ENCODE measurements around the gene EGFL6. TPM values are rescaled to one million over a fixed set of nuclear protein-coding genes. Genes with fewer than 3 reads are reported as not detected.

EGFL6 gene
- total and polyA plus RNA-seq, 2 of the 13 experiments (the other 11 are each of a cell fraction or from before 2014, with no cell fraction given) = not detected

DNA sequence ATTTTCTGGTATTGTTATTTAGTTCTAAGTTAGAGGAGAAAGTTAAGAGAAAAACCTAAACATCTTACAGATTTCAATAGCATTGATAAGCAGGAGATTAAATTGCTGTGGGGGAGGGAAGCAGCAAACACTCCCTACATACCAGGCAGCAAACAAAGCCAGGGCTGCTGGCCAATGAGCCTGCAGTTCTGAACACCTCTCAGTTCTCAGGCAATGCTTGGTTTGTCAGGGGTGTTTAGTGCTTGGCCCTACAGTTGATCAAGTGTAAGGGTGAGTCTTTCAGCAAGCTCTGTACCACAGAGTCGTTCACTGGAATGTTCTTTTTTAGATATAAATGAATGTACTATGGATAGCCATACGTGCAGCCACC is 38.6 kb downstream of the EGFL6 start:
- H3K9ac ChIP-seq (ENCODE audit: insufficient read depth, low read depth, low read length) = no peak overlapping the region
- ChIA-PET POLR2A (no interaction called here), CTCF (ENCODE audit: low intra/inter-chr PET ratio, low total read pairs) (no interaction called here)
- no peaks in the 10 kb centered on the region for H4K20me1 ChIP-seq (ENCODE audit: insufficient read depth, low read length)
- H3K4me2 ChIP-seq (ENCODE audit: low read depth, low read length) = no peak overlapping the region
- H3K36me3 ChIP-seq (replicated peaks in 1 of 2; ENCODE audit: control insufficient read depth in 1 of 2, insufficient read depth in 2 of 2, low read length in 2 of 2) = no peaks in the 10 kb centered on the region
- no peaks in the 10 kb centered on the region for H3K4me1 ChIP-seq (ENCODE audit: insufficient read depth, low read length)
- no CpG with 5 or more reads among the region's 2 CpGs for WGBS (ENCODE audit: low lambda C conversion rate)
- no peak overlapping the region for H3K4me3 ChIP-seq (replicated peaks in 1 of 3; ENCODE audit: insufficient read depth in 1 of 3, low read depth in 2 of 3, low read length in 3 of 3)
- DNase-seq (ENCODE audit: low spot score) = no peak
- no peak for ATAC-seq
- no peaks in the 10 kb centered on the region; a peak in 1 of 5 replicates for H3K27me3 ChIP-seq (ENCODE audit: control insufficient read depth in 1 of 2, insufficient read depth in 2 of 2, low read length in 2 of 2)
- no peak for FAIRE-seq
- no peak overlapping the region for H2AFZ ChIP-seq (ENCODE audit: low read length)
- H3K27ac ChIP-seq (ENCODE audit: extremely low read length, insufficient read depth, low read length) = no peak overlapping the region
- no TSS peak for BruUV-seq (replicated peaks)
- no peaks in the 10 kb centered on the region for H3K9me3 ChIP-seq (ENCODE audit: low read length)
- in situ Hi-C loops (cut with HindIII; ENCODE audit: extremely low pct_ligation_motif_present, low pct_unique_long_range_greater_than_20kb) = no loop called here
- TF ChIP-seq, protein P1, sequence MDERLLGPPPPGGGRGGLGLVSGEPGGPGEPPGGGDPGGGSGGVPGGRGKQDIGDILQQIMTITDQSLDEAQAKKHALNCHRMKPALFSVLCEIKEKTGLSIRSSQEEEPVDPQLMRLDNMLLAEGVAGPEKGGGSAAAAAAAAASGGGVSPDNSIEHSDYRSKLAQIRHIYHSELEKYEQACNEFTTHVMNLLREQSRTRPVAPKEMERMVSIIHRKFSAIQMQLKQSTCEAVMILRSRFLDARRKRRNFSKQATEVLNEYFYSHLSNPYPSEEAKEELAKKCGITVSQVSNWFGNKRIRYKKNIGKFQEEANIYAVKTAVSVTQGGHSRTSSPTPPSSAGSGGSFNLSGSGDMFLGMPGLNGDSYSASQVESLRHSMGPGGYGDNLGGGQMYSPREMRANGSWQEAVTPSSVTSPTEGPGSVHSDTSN (CRISPR knock-in tag; IDR thresholded peaks at IDR 0.05) = no peak
- TF ChIP-seq FOXP4 (CRISPR knock-in tag; IDR thresholded peaks at IDR 0.05) (no peak), KDM5B (CRISPR knock-in tag; IDR thresholded peaks at IDR 0.05; ENCODE audit: borderline replicate concordance) (no peak), U2AF1 (optimal IDR thresholded peaks at IDR 0.05; ENCODE audit: low read depth, low read length) (no peak), MAF1 (CRISPR knock-in tag; IDR thresholded peaks at IDR 0.05; ENCODE audit: borderline replicate concordance) (no peak), ZNF501 (CRISPR knock-in tag; IDR thresholded peaks at IDR 0.05) (no peak), ZNF281 (CRISPR knock-in tag; IDR thresholded peaks at IDR 0.05; ENCODE audit: borderline replicate concordance) (no peak), GABPB1 (CRISPR knock-in tag; IDR thresholded peaks at IDR 0.05) (no peak), TEF (CRISPR knock-in tag; IDR thresholded peaks at IDR 0.05) (no peak), DPF2 (CRISPR knock-in tag; IDR thresholded peaks at IDR 0.05; ENCODE audit: borderline replicate concordance, low read depth) (no peak), CBX2 (IDR thresholded peaks at IDR 0.05; ENCODE audit: low read depth, low read length) (no peak), CBX2 (CRISPR knock-in tag; IDR thresholded peaks at IDR 0.05; ENCODE audit: low read depth) (no peak), ZNF792 (CRISPR knock-in tag; IDR thresholded peaks at IDR 0.05) (no peak), ZNF331 (CRISPR knock-in tag; IDR thresholded peaks at IDR 0.05) (no peak), ZBTB8A (CRISPR knock-in tag; IDR thresholded peaks at IDR 0.05; ENCODE audit: borderline replicate concordance, low read depth) (no peak)
- TF ChIP-seq, protein P2, sequence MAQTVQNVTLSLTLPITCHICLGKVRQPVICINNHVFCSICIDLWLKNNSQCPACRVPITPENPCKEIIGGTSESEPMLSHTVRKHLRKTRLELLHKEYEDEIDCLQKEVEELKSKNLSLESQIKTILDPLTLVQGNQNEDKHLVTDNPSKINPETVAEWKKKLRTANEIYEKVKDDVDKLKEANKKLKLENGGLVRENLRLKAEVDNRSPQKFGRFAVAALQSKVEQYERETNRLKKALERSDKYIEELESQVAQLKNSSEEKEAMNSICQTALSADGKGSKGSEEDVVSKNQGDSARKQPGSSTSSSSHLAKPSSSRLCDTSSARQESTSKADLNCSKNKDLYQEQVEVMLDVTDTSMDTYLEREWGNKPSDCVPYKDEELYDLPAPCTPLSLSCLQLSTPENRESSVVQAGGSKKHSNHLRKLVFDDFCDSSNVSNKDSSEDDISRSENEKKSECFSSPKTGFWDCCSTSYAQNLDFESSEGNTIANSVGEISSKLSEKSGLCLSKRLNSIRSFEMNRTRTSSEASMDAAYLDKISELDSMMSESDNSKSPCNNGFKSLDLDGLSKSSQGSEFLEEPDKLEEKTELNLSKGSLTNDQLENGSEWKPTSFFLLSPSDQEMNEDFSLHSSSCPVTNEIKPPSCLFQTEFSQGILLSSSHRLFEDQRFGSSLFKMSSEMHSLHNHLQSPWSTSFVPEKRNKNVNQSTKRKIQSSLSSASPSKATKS (CRISPR knock-in tag; IDR thresholded peaks at IDR 0.05) = no peak
- H3K79me2 ChIP-seq (ENCODE audit: insufficient read depth, low read length) = no peaks in the 10 kb centered on the region
- intact Hi-C loops (cut with micrococcal nuclease; ENCODE audit: unreplicated experiment) = no loop called here
